DMS79 (cell line): ENCODE data around the gene DBNDD1.

Source experiments
- DNase-seq: peaks from one replicate; lab custom pipeline; 2025; lab: John Stamatoyannopoulos, UW

The DBNDD1 gene

GRCh38 chr16:90035902-90036301, 16.6 kb upstream of the DBNDD1 start:
- no peak for DNase-seq

- DNase-seq, result no peak
Measured at GRCh38 chr16:90034504-90034903, 15.2 kb upstream of the DBNDD1 start.

- no peak for DNase-seq
Measured at GRCh38 chr16:90033387-90033786, 14.1 kb upstream of the DBNDD1 start.

- no peak for DNase-seq
Measured at GRCh38 chr16:90032674-90033331, 13.5 kb upstream of the DBNDD1 start.

- DNase-seq, result no peak
Measured at GRCh38 chr16:90031931-90032673, 12.8 kb upstream of the DBNDD1 start.

GRCh38 chr16:90031186-90031930, 12.1 kb upstream of the DBNDD1 start:
- no peak for DNase-seq

- DNase-seq, result no peak
Measured at GRCh38 chr16:90028985-90029384, 9.7 kb upstream of the DBNDD1 start.

- no peak for DNase-seq
Measured at GRCh38 chr16:90027611-90028010, 8.4 kb upstream of the DBNDD1 start.

GRCh38 chr16:90026135-90026534, 6.9 kb upstream of the DBNDD1 start:
- no peak for DNase-seq

- no peak for DNase-seq
Measured at GRCh38 chr16:90023078-90023447, 3.8 kb upstream of the DBNDD1 start.

GRCh38 chr16:90022209-90023077, 3.2 kb upstream of the DBNDD1 start:
- peak; percentile 39 for DNase-seq

GRCh38 chr16:90020838-90021382, 1.7 kb upstream of the DBNDD1 start:
- DNase-seq, result no peak

GRCh38 chr16:90020260-90020837, 1.1 kb upstream of the DBNDD1 start:
- DNase-seq, result no peak

- no peak for DNase-seq
Measured at GRCh38 chr16:90019543-90020259, 445 bp upstream of the DBNDD1 start.

GRCh38 chr16:90018297-90018651, 982 bp downstream of the DBNDD1 start:
- DNase-seq, result no peak

GRCh38 chr16:90016339-90016950, 2.8 kb downstream of the DBNDD1 start:
- no peak for DNase-seq

- no peak for DNase-seq
Measured at GRCh38 chr16:90015586-90016338, 3.5 kb downstream of the DBNDD1 start.

- no peak for DNase-seq
Measured at GRCh38 chr16:90012991-90013745, 6.1 kb downstream of the DBNDD1 start.
